WERI-Rb-1 (cell line): ENCODE measurements around the gene SDHAF3.
"Not testable (repeated sequence)": the region's sequence is repeated elsewhere in the genome, so short reads cannot be mapped to it uniquely, and the experiment has no call there.

Experiments
- DNase-seq: peaks from one replicate; pipeline ENCODE4 v3.0.0-alpha.2; 2020
- H3K27ac ChIP-seq: fragments of 250-450 bp; sonication (Bioruptor Pico); 2 replicates; pipeline ENCODE4 v1.5.1; 2020; ENCODE audit warnings: mild to moderate bottlenecking, moderate library complexity
- H3K27me3 ChIP-seq: fragments of 250-450 bp; sonication (Bioruptor Pico); 2 replicates; pipeline ENCODE4 v1.5.1; 2021; ENCODE audit warnings: mild to moderate bottlenecking, low read depth, moderate library complexity; ENCODE audit not compliant: insufficient read depth, severe bottlenecking
- H3K36me3 ChIP-seq: fragments of 250-450 bp; sonication (Bioruptor Pico); 2 replicates; pipeline ENCODE4 v1.5.1; 2020; ENCODE audit warnings: mild to moderate bottlenecking, moderate library complexity
- H3K4me3 ChIP-seq: 2 replicates; pipeline ENCODE4 v1.5.1; 2011; ENCODE audit warnings: low read depth, mild to moderate bottlenecking, control low read depth, low read length
- H3K9me3 ChIP-seq: fragments of 250-450 bp; sonication (Bioruptor Pico); 2 replicates; pipeline ENCODE4 v1.5.1; 2021; ENCODE audit warnings: mild to moderate bottlenecking, moderate library complexity; ENCODE audit not compliant: severe bottlenecking
- CTCF ChIP-seq: IDR thresholded peaks from 2 replicates; pipeline ENCODE4 v1.5.1; 2011; ENCODE audit warnings: low read depth, mild to moderate bottlenecking, control low read depth, inconsistent platforms, low read length

SDHAF3 gene

GRCh38 chr7:97179454-97180104 lies 62.1 kb downstream of the SDHAF3 start:
- Histone ChIP-seq H3K4me3 (no peak overlapping the region), H3K9me3 (no peaks in the 10 kb centered on the region), H3K27ac (no peak overlapping the region), H3K36me3 (no peaks in the 10 kb centered on the region), H3K27me3 (no peaks in the 10 kb centered on the region)
- DNase-seq = peak; percentile 46
- TF ChIP-seq CTCF = peak; percentile 79

- Histone ChIP-seq H3K27me3 (no peaks in the 10 kb centered on the region), H3K9me3 (no peaks in the 10 kb centered on the region), H3K27ac (no peak overlapping the region), H3K4me3 (no peak overlapping the region), H3K36me3 (no peaks in the 10 kb centered on the region)
- peak; percentile 21 for DNase-seq
- TF ChIP-seq CTCF = no peak
Observed at GRCh38 chr7:97187067-97187466, 69.6 kb downstream of the SDHAF3 start.

- H3K27ac ChIP-seq, H3K27me3 ChIP-seq, H3K9me3 ChIP-seq, H3K36me3 ChIP-seq, DNase-seq, H3K4me3 ChIP-seq: not testable (repeated sequence)
Observed at GRCh38 chr7:97196174-97196573, 78.7 kb downstream of the SDHAF3 start.

- H3K27me3 ChIP-seq = no peaks in the 10 kb centered on the region
- no peaks in the 10 kb centered on the region for H3K36me3 ChIP-seq
- no peak overlapping the region for H3K27ac ChIP-seq
- no peak for DNase-seq
- H3K9me3 ChIP-seq = no peaks in the 10 kb centered on the region
- no peak overlapping the region for H3K4me3 ChIP-seq
- TF ChIP-seq CTCF = no peak
Observed at GRCh38 chr7:97198596-97198995, 81.1 kb downstream of the SDHAF3 start.

- DNase-seq = no peak
- Histone ChIP-seq H3K27me3 (no peaks in the 10 kb centered on the region), H3K36me3 (no peaks in the 10 kb centered on the region), H3K4me3 (no peak overlapping the region), H3K27ac (no peak overlapping the region), H3K9me3 (no peaks in the 10 kb centered on the region)
- TF ChIP-seq CTCF = no peak
Observed at GRCh38 chr7:97200018-97200417, 82.5 kb downstream of the SDHAF3 start.

- H3K4me3 ChIP-seq = no peak overlapping the region
- H3K27me3 ChIP-seq = no peaks in the 10 kb centered on the region
- no peak for DNase-seq
- no peaks in the 10 kb centered on the region for H3K36me3 ChIP-seq
- no peaks in the 10 kb centered on the region for H3K9me3 ChIP-seq
- H3K27ac ChIP-seq = no peak overlapping the region
- TF ChIP-seq CTCF = no peak
Observed at GRCh38 chr7:97203957-97204356, 86.5 kb downstream of the SDHAF3 start.
